ENCODE results near the gene SUPT20H. TPM values are rescaled to one million over a fixed set of nuclear protein-coding genes. Genes with fewer than 3 reads are reported as not detected.

The SUPT20H gene
- total RNA-seq, 1 experiment from 2014 or later = 42.9 TPM

GRCh38 chr13:37037241-37037640 is 22.2 kb downstream of the SUPT20H start:
- DNase-seq (ENCODE audit: low read depth, low spot score) (no peak), ATAC-seq (no peak)
- peaks cover 58 to 65% of the 10 kb centered on the region in 2 experiments for H3K36me3 ChIP-seq (ENCODE audit: control insufficient read depth in 1 of 2, insufficient read depth in 2 of 2, low read length in 2 of 2)
- no peak overlapping the region for H3K9ac ChIP-seq (ENCODE audit: low read length)
- no peak for TF ChIP-seq ZNF274 (IDR thresholded peaks at IDR 0.05; ENCODE audit: low read depth, low read length)
- no peak for TF ChIP-seq EZH2phosphoT487 (IDR thresholded peaks at IDR 0.05; ENCODE audit: borderline replicate concordance)
- TF ChIP-seq FOSL1 (IDR thresholded peaks at IDR 0.05; ENCODE audit: low read depth) = no peak
- TF ChIP-seq MAX (IDR thresholded peaks at IDR 0.05) = no peak
- TF ChIP-seq SP1 (IDR thresholded peaks at IDR 0.05; ENCODE audit: low read depth) = no peak
- TF ChIP-seq CBX3 (IDR thresholded peaks at IDR 0.05; ENCODE audit: low read depth) = no peak
- TF ChIP-seq SIN3A (IDR thresholded peaks at IDR 0.05; ENCODE audit: low read depth) = no peak
- no peak for TF ChIP-seq ELF1 (IDR thresholded peaks at IDR 0.05; ENCODE audit: borderline replicate concordance, low read depth)
- TF ChIP-seq, protein P1, sequence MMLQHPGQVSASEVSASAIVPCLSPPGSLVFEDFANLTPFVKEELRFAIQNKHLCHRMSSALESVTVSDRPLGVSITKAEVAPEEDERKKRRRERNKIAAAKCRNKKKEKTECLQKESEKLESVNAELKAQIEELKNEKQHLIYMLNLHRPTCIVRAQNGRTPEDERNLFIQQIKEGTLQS (IDR thresholded peaks at IDR 0.05) = no peak
- no peak for TF ChIP-seq ZFX (IDR thresholded peaks at IDR 0.05)
- no peak for TF ChIP-seq YY1 (IDR thresholded peaks at IDR 0.05; ENCODE audit: extremely low read depth, insufficient replicate concordance, low read depth, low read length)
- TF ChIP-seq, protein P2, sequence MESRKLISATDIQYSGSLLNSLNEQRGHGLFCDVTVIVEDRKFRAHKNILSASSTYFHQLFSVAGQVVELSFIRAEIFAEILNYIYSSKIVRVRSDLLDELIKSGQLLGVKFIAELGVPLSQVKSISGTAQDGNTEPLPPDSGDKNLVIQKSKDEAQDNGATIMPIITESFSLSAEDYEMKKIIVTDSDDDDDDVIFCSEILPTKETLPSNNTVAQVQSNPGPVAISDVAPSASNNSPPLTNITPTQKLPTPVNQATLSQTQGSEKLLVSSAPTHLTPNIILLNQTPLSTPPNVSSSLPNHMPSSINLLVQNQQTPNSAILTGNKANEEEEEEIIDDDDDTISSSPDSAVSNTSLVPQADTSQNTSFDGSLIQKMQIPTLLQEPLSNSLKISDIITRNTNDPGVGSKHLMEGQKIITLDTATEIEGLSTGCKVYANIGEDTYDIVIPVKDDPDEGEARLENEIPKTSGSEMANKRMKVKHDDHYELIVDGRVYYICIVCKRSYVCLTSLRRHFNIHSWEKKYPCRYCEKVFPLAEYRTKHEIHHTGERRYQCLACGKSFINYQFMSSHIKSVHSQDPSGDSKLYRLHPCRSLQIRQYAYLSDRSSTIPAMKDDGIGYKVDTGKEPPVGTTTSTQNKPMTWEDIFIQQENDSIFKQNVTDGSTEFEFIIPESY (IDR thresholded peaks at IDR 0.05; ENCODE audit: extremely low read depth, insufficient replicate concordance, low read length) = no peak
- TF ChIP-seq TCF7L2 (IDR thresholded peaks at IDR 0.05; ENCODE audit: borderline replicate concordance, extremely low read depth, insufficient read depth, insufficient read length) = no peak
- TF ChIP-seq REST (IDR thresholded peaks at IDR 0.05; ENCODE audit: low read depth) = no peak
- TF ChIP-seq POLR2A (IDR thresholded peaks at IDR 0.05; ENCODE audit: borderline replicate concordance, extremely low read depth, insufficient read depth, insufficient read length) = no peak
- TF ChIP-seq JUND (IDR thresholded peaks at IDR 0.05) = no peak
- TF ChIP-seq CEBPB (IDR thresholded peaks at IDR 0.05; ENCODE audit: low read depth) = no peak
- no peak for TF ChIP-seq SRF (IDR thresholded peaks at IDR 0.05; ENCODE audit: low read depth)
- TF ChIP-seq EZH2 (IDR thresholded peaks at IDR 0.05) = no peak
- no peak for TF ChIP-seq EGR1 (IDR thresholded peaks at IDR 0.05; ENCODE audit: low read depth)
- H3K9me2 ChIP-seq (ENCODE audit: insufficient read depth) = no peaks in the 10 kb centered on the region
- peaks cover 6% of the 10 kb centered on the region; the same call in 1 of the 2 replicates for H4K20me1 ChIP-seq (ENCODE audit: insufficient read depth)
- no peaks in the 10 kb centered on the region for H3K27me3 ChIP-seq (ENCODE audit: insufficient read depth, low read length)
- RAD21 ChIA-PET (ENCODE audit: low non-redundant PET in 1 of 2, low total read pairs in 2 of 2, uncharacterized antibody in 2 of 2, unreplicated experiment in 2 of 2) = no interaction called here
- POLR2A ChIA-PET = no interaction called here
- no peak overlapping the region for H3K27ac ChIP-seq (ENCODE audit: low read depth, low read length)
- intact Hi-C loops (cut with micrococcal nuclease) = no loop called here
- no peaks in the 10 kb centered on the region; the same call in 1 of the 2 replicates for H3K79me2 ChIP-seq (ENCODE audit: insufficient read depth, low read length)
- CTCF ChIA-PET = no interaction called here
- H2AFZ ChIP-seq (ENCODE audit: low read depth, low read length, poor library complexity, severe bottlenecking) = no peak overlapping the region
- no peaks in the 10 kb centered on the region for H3K4me1 ChIP-seq (ENCODE audit: control insufficient read depth in 1 of 2, insufficient read depth in 2 of 2, low read length in 2 of 2)
- no TSS peak for BruUV-seq (replicated peaks)
- no peak overlapping the region for H3K4me3 ChIP-seq (replicated peaks in 1 of 2; ENCODE audit: low read depth in 1 of 2, low read length in 2 of 2)
- H3K9me3 ChIP-seq (ENCODE audit: control insufficient read depth in 1 of 2, insufficient read depth in 1 of 2, low read depth in 1 of 2, low read length in 2 of 2) = no peaks in the 10 kb centered on the region
- no peak overlapping the region for H3K4me2 ChIP-seq (ENCODE audit: low read length)
